A549 (cell line): Measurements from ENCODE around the gene ATXN1L.
"Not testable (repeated sequence)": the region's sequence is repeated elsewhere in the genome, so short reads cannot be mapped to it uniquely, and the experiment has no call there.

Source experiments
- EP300 ChIP-seq, 2 experiments: fragments of >200 bp; sonication (Bioruptor Twin); formaldehyde crosslinking; IDR thresholded peaks; 2 replicates in 1 of 2; 3 replicates in 1 of 2; pipeline ENCODE4 v1.6.1; 2016 to 2017
- HDAC2 ChIP-seq: fragments of 200-600 bp; sonication (generic); IDR thresholded peaks from 2 replicates; pipeline ENCODE4 v1.6.1; 2016
- HEYL ChIP-seq: fragments of 250-450 bp; sonication (Bioruptor Pico); IDR thresholded peaks from 2 replicates; pipeline ENCODE4 v1.8.0; 2021; ENCODE audit warnings: mild to moderate bottlenecking, moderate library complexity
- MAZ ChIP-seq: fragments of 150-350 bp; IDR thresholded peaks from 2 replicates; pipeline ENCODE4 v1.6.1; 2014; ENCODE audit warnings: antibody characterized with exemption, low read depth, low read length, borderline replicate concordance
- POLR2A ChIP-seq: IDR thresholded peaks from 2 replicates; pipeline ENCODE4 v1.6.1; 2012; ENCODE audit warnings: mild to moderate bottlenecking, low read length
- RAD21 ChIP-seq, 2 experiments: fragments of >200 bp in 1 of 2; sonication (Bioruptor Twin) in 1 of 2; formaldehyde crosslinking in 1 of 2; IDR thresholded peaks in 1 of 2; conservative IDR thresholded peaks in 1 of 2; 2 replicates in 1 of 2; 3 replicates in 1 of 2; pipeline ENCODE4 v1.6.1; 2012 to 2018; ENCODE audit warnings: inconsistent platforms in 1 of 2
- SMC3 ChIP-seq: fragments of >200 bp; sonication (Bioruptor Twin); formaldehyde crosslinking; IDR thresholded peaks from 3 replicates; pipeline ENCODE4 v1.6.1; 2018; ENCODE audit warnings: inconsistent platforms
- TFCP2L1 ChIP-seq: fragments of 250-450 bp; sonication (Bioruptor Pico); IDR thresholded peaks from 2 replicates; pipeline ENCODE4 v1.5.0; 2021; ENCODE audit warnings: mild to moderate bottlenecking
- TF ChIP-seq, protein P1 (sequence below): fragments of >200 bp; sonication (Bioruptor Twin); formaldehyde crosslinking; IDR thresholded peaks from 3 replicates; pipeline ENCODE4 v1.5.1; 2016
- TF ChIP-seq, protein P2 (sequence below): fragments of 200-600 bp; sonication (generic); IDR thresholded peaks from 2 replicates; pipeline ENCODE4 v1.6.1; 2016; ENCODE audit warnings: antibody characterized with exemption, mild to moderate bottlenecking, moderate library complexity
- TF ChIP-seq, protein P3 (sequence below): fragments of 450-650 bp; IDR thresholded peaks from 2 replicates; pipeline ENCODE4 v1.6.1; 2014; ENCODE audit warnings: antibody characterized with exemption

DNA sequence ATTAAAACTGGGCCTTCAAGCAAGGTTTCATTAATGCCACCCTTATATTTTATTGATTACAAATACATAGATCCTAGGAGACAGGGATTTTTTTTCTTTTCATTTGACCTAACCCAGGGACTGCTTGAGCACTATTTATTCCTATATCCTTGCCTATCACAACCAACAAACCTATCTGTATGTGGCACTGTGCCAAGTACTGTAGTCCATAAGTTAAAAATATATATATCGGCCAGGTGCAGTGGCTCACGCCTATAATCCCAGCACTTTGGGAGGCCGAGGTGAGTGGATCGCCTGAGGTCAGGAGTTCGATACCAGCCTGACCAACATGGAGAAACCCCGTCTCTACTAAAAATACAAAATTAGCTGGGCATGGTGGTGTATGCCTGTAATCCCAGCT lies 21.4 kb downstream of the ATXN1L start:
- TF ChIP-seq, protein P1, sequence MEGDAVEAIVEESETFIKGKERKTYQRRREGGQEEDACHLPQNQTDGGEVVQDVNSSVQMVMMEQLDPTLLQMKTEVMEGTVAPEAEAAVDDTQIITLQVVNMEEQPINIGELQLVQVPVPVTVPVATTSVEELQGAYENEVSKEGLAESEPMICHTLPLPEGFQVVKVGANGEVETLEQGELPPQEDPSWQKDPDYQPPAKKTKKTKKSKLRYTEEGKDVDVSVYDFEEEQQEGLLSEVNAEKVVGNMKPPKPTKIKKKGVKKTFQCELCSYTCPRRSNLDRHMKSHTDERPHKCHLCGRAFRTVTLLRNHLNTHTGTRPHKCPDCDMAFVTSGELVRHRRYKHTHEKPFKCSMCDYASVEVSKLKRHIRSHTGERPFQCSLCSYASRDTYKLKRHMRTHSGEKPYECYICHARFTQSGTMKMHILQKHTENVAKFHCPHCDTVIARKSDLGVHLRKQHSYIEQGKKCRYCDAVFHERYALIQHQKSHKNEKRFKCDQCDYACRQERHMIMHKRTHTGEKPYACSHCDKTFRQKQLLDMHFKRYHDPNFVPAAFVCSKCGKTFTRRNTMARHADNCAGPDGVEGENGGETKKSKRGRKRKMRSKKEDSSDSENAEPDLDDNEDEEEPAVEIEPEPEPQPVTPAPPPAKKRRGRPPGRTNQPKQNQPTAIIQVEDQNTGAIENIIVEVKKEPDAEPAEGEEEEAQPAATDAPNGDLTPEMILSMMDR: not testable (repeated sequence)
- TF ChIP-seq POLR2A; TFCP2L1 (CRISPR knock-in tag); HDAC2; MAZ; SMC3; RAD21 (conservative IDR thresholded peaks at IDR 0.05 in 1 of 2, IDR thresholded peaks at IDR 0.05 in 1 of 2); EP300 (IDR thresholded peaks at IDR 0.05); HEYL (CRISPR knock-in tag): not testable (repeated sequence)
- TF ChIP-seq, protein P2, sequence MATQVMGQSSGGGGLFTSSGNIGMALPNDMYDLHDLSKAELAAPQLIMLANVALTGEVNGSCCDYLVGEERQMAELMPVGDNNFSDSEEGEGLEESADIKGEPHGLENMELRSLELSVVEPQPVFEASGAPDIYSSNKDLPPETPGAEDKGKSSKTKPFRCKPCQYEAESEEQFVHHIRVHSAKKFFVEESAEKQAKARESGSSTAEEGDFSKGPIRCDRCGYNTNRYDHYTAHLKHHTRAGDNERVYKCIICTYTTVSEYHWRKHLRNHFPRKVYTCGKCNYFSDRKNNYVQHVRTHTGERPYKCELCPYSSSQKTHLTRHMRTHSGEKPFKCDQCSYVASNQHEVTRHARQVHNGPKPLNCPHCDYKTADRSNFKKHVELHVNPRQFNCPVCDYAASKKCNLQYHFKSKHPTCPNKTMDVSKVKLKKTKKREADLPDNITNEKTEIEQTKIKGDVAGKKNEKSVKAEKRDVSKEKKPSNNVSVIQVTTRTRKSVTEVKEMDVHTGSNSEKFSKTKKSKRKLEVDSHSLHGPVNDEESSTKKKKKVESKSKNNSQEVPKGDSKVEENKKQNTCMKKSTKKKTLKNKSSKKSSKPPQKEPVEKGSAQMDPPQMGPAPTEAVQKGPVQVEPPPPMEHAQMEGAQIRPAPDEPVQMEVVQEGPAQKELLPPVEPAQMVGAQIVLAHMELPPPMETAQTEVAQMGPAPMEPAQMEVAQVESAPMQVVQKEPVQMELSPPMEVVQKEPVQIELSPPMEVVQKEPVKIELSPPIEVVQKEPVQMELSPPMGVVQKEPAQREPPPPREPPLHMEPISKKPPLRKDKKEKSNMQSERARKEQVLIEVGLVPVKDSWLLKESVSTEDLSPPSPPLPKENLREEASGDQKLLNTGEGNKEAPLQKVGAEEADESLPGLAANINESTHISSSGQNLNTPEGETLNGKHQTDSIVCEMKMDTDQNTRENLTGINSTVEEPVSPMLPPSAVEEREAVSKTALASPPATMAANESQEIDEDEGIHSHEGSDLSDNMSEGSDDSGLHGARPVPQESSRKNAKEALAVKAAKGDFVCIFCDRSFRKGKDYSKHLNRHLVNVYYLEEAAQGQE: not testable (repeated sequence)
- TF ChIP-seq, protein P3, sequence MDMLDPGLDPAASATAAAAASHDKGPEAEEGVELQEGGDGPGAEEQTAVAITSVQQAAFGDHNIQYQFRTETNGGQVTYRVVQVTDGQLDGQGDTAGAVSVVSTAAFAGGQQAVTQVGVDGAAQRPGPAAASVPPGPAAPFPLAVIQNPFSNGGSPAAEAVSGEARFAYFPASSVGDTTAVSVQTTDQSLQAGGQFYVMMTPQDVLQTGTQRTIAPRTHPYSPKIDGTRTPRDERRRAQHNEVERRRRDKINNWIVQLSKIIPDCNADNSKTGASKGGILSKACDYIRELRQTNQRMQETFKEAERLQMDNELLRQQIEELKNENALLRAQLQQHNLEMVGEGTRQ: not testable (repeated sequence)
